ENCODE measurements around the gene KRTAP3-1. TPM values are rescaled to one million over a fixed set of nuclear protein-coding genes. Genes with fewer than 3 reads are reported as not detected.

Gene KRTAP3-1
- total RNA-seq, 1 donor, result not detected

- no peak for DNase-seq (ENCODE audit: low read depth in 2 of 3, low spot score in 2 of 3)
Observed at GRCh38 chr17:40980596-40980995, 28.3 kb downstream of the KRTAP3-1 start.

- no peak for DNase-seq (ENCODE audit: low read depth in 2 of 3, low spot score in 2 of 3)
Observed at GRCh38 chr17:40980117-40980516, 28.8 kb downstream of the KRTAP3-1 start.

DNA sequence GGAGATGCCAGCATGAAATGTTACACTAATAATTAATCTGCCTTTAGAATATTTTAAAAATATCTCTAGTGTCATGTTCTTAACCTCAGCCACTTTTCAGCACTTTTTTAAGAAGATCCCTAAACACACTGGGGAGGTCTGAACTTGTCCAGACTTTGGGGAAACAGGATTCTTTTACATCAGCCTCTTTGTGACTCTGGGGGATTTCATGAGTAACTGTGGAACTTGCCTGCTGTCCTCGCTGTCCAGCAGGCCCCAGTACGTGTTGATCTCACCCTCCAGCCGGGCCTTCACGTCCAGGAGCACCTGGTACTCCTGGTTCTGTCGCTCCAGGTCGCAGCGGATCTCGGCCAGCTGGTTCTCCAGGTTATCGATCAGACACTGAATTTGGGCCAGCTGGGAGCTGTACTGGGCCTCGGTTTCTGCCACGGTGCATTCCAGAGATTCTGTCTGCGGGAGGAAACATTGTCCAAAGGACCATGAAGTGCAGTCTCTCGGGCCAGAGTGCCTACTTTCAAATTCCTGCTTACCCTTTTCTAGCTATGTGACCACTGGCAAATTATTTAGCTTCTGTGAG, 30.3 kb downstream of the KRTAP3-1 start:
- no peak for DNase-seq (ENCODE audit: low read depth in 2 of 3, low spot score in 2 of 3)

GRCh38 chr17:40975516-40975915, 33.4 kb downstream of the KRTAP3-1 start:
- DNase-seq (ENCODE audit: low read depth in 2 of 3, low spot score in 2 of 3), result no peak

DNA sequence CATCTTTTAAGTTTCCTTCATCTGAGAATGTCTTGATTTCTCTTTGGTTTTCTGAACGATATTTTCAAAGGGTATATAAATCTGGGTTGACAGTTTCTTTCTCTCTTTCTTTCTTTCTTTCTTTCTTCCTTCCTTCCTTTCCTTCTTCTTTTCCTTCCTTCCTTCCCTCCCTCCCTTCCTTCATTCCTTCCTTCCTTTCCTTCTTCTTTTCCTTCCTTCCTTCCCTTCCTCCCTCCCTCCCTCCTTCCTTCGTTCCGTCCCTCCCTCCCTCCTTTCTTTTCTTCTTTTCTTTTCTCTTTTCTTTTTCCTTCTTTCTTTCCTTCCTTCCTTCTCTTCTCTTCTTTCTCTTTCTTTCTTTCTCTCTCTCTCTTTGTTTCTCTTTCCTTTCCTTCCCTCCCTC, 34.6 kb downstream of the KRTAP3-1 start:
- no peak for DNase-seq (ENCODE audit: low read depth in 2 of 3, low spot score in 2 of 3)

GRCh38 chr17:40967582-40967981, 41.3 kb downstream of the KRTAP3-1 start:
- no peak for DNase-seq (ENCODE audit: low read depth in 2 of 3, low spot score in 2 of 3)

DNA sequence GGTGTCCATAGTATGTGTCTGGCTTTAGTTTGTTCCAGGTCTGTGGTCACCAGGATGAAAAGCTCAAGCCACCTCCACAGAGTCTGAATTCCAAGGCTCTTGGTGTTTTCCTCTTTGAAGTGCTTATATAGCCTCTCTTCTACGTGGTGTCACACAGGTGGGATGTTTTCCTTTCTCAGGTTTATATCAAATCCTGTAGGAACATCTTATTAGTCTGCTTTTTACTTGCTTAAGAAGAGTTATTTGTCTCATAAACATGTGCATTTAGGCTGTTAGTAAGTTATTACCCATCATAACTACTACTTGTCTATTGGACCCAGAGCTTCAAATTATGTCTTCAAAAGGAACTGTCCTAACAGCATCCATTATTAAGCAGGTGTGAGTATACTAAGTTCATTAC, 42.1 kb downstream of the KRTAP3-1 start, which contains the start of gene KRT39:
KRT39 (minus strand) TSS at position 101 of the 400 bp plus-strand sequence; CDS start at position 9, 92 bp downstream.
- DNase-seq (ENCODE audit: low read depth in 2 of 3, low spot score in 2 of 3), result no peak

- peak in 2 of 3 donors; percentile 5 to 28 for DNase-seq (ENCODE audit: low read depth in 2 of 3, low spot score in 2 of 3)
Observed at GRCh38 chr17:40963838-40964237, 45.1 kb downstream of the KRTAP3-1 start.

- DNase-seq (ENCODE audit: low read depth in 2 of 3, low spot score in 2 of 3), result no peak
Observed at GRCh38 chr17:40962059-40962561, 46.8 kb downstream of the KRTAP3-1 start.

DNA sequence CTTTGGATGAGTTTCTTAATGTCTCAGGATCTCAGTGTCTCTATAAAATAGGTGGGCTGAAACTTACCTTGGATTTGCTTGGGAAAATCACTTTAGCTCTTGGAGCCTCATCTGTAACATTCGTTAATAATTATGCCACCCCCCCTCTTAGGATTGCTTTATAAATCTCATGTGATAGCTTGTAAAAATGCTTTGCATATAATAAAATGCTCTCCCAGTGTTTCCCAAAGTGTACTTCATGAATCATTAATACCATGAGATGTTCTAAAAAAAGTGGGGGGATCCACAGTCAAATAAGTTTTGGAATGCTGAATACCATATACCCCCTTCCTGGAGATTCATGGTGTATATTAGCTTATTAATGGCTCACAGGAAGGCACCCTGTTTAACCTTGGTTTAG, 47.3 kb downstream of the KRTAP3-1 start:
- no peak for DNase-seq (ENCODE audit: low read depth in 2 of 3, low spot score in 2 of 3)

GRCh38 chr17:40960144-40960543, 48.8 kb downstream of the KRTAP3-1 start:
- no peak for DNase-seq (ENCODE audit: low read depth in 2 of 3, low spot score in 2 of 3)

Small RNA genes within 50 kb of the gene (small RNA-seq; reads per million reads assigned to genes)
- gene KRTAP3-4P, result not detected

Other genes with a start within 250 kb of the KRTAP3-1 start
- not detected for gene KRT26, start 236.9 kb downstream of the KRTAP3-1 start, total RNA-seq
- gene KRT27, start 226.6 kb downstream of the KRTAP3-1 start, total RNA-seq, result not detected
- not detected for gene KRT28, start 209.2 kb downstream of the KRTAP3-1 start, total RNA-seq
- gene KRT10, start 186.5 kb downstream of the KRTAP3-1 start, total RNA-seq, result 3.8 TPM
- not detected for gene KRT12, start 141.9 kb downstream of the KRTAP3-1 start, total RNA-seq
- not detected for gene KRT20, start 123.9 kb downstream of the KRTAP3-1 start, total RNA-seq
- gene KRT23, start 71.5 kb downstream of the KRTAP3-1 start, total RNA-seq, result under 0.01 TPM
- gene KRT39, start 42.2 kb downstream of the KRTAP3-1 start, total RNA-seq, result under 0.01 TPM
- gene KRT40, start 24.8 kb downstream of the KRTAP3-1 start, total RNA-seq, result not detected
- gene KRTAP3-3, start 15.0 kb downstream of the KRTAP3-1 start, total RNA-seq, result not detected
- gene KRTAP3-2, start 9.2 kb downstream of the KRTAP3-1 start, total RNA-seq, result not detected
- gene KRTAP1-5, start 18.1 kb upstream of the KRTAP3-1 start, total RNA-seq, result not detected
- gene KRTAP1-4, start 21.1 kb upstream of the KRTAP3-1 start, total RNA-seq, result not detected
- gene KRTAP1-3, start 25.7 kb upstream of the KRTAP3-1 start, total RNA-seq, result not detected
- gene KRTAP1-1, start 32.3 kb upstream of the KRTAP3-1 start, total RNA-seq, result not detected
- not detected for gene KRTAP2-1, start 38.2 kb upstream of the KRTAP3-1 start, total RNA-seq
- not detected for gene KRTAP2-2, start 46.1 kb upstream of the KRTAP3-1 start, total RNA-seq
- not detected for gene KRTAP2-3, start 51.0 kb upstream of the KRTAP3-1 start, total RNA-seq
- gene KRTAP2-4, start 56.8 kb upstream of the KRTAP3-1 start, total RNA-seq, result not detected
- gene KRTAP4-7, start 75.0 kb upstream of the KRTAP3-1 start, total RNA-seq, result not detected
- not detected for gene KRTAP4-8, start 89.0 kb upstream of the KRTAP3-1 start, total RNA-seq
- gene KRTAP4-16, start 93.1 kb upstream of the KRTAP3-1 start, total RNA-seq, result not detected
- gene KRTAP4-9, start 96.3 kb upstream of the KRTAP3-1 start, total RNA-seq, result under 0.01 TPM
- gene KRTAP4-11, start 109.2 kb upstream of the KRTAP3-1 start, total RNA-seq, result not detected
- not detected for gene KRTAP4-12, start 115.1 kb upstream of the KRTAP3-1 start, total RNA-seq
- not detected for gene KRTAP4-6, start 131.4 kb upstream of the KRTAP3-1 start, total RNA-seq
- gene KRTAP4-5, start 140.7 kb upstream of the KRTAP3-1 start, total RNA-seq, result not detected
- not detected for gene KRTAP4-4, start 151.6 kb upstream of the KRTAP3-1 start, total RNA-seq
- not detected for gene KRTAP4-3, start 159.1 kb upstream of the KRTAP3-1 start, total RNA-seq
- gene KRTAP4-2, start 169.1 kb upstream of the KRTAP3-1 start, total RNA-seq, result not detected
- gene KRTAP4-1, start 175.8 kb upstream of the KRTAP3-1 start, total RNA-seq, result not detected
- not detected for gene KRTAP9-1, start 180.8 kb upstream of the KRTAP3-1 start, total RNA-seq
- gene KRTAP9-2, start 217.5 kb upstream of the KRTAP3-1 start, total RNA-seq, result not detected
- gene KRTAP9-3, start 223.3 kb upstream of the KRTAP3-1 start, total RNA-seq, result not detected
- gene KRTAP9-8, start 228.9 kb upstream of the KRTAP3-1 start, total RNA-seq, result not detected
- gene KRTAP9-4, start 240.6 kb upstream of the KRTAP3-1 start, total RNA-seq, result not detected
- gene KRTAP9-9, start 246.3 kb upstream of the KRTAP3-1 start, total RNA-seq, result not detected

Data from hematopoietic multipotent progenitor cell (in vitro differentiated cells).